CD4-positive, alpha-beta memory T cell (primary cell): Measurements from ENCODE around the gene TLR7. TPM values are rescaled to one million over a fixed set of nuclear protein-coding genes. Genes with fewer than 3 reads are reported as not detected.

Experiments
- CTCF ChIA-PET: fragments of 350-600 bp; sonication (Branson Sonifier 250); formaldehyde crosslinking; loops from one replicate; lab custom pipeline; 2021; ENCODE audit warnings: inconsistent platforms; ENCODE audit not compliant: partially characterized antibody; lab: Charles Lee
- POLR2A ChIA-PET: fragments of 350-600 bp; sonication (Branson Sonifier 250); formaldehyde crosslinking; loops from one replicate; lab custom pipeline; 2021; ENCODE audit not compliant: partially characterized antibody; lab: Charles Lee
- DNase-seq, 5 donors: peaks; one replicate each; pipeline versions ENCODE4 v3.0.0 to v3.0.0-alpha.2; 2020 to 2022; ENCODE audit warnings: mixed read lengths in 1 of 5
- H3K27ac ChIP-seq: one replicate; pipeline ENCODE4 v1.7.0; 2013; ENCODE audit warnings: low read depth, low read length
- H3K27me3 ChIP-seq: 2 replicates; pipeline ENCODE4 v1.7.0; 2013; ENCODE audit warnings: mild to moderate bottlenecking, low read length, moderate library complexity; ENCODE audit not compliant: insufficient read depth
- H3K36me3 ChIP-seq: 2 replicates; pipeline ENCODE4 v1.7.0; 2013; ENCODE audit warnings: mild to moderate bottlenecking, low read length, moderate library complexity; ENCODE audit not compliant: insufficient read depth
- H3K4me1 ChIP-seq: 2 replicates; pipeline ENCODE4 v1.7.0; 2013; ENCODE audit warnings: mild to moderate bottlenecking, low read length, moderate library complexity; ENCODE audit not compliant: insufficient read depth
- H3K4me3 ChIP-seq, 2 donors: one replicate each; pipeline ENCODE4 v1.7.0; 2013; ENCODE audit warnings: low read length in 2 of 2, mild to moderate bottlenecking in 1 of 2
- H3K9me3 ChIP-seq, 2 donors: one replicate each; pipeline ENCODE4 v1.7.0; 2013; ENCODE audit warnings: low read length in 2 of 2, control low read depth in 1 of 2; ENCODE audit not compliant: control insufficient read depth in 1 of 2
- H3K27ac Mint-ChIP-seq, 7 donors: one replicate each; pipeline ENCODE4 v1.8.0; 2020 to 2021; ENCODE audit warnings: mixed read lengths in 7 of 7, mild to moderate bottlenecking in 6 of 7, inconsistent platforms in 3 of 7, moderate library complexity in 3 of 7
- H3K27me3 Mint-ChIP-seq, 2 donors: one replicate each; pipeline ENCODE4 v1.8.0; 2020 to 2021; ENCODE audit warnings: mixed read lengths in 2 of 2
- H3K36me3 Mint-ChIP-seq, 2 donors: one replicate each; pipeline ENCODE4 v1.8.0; 2020 to 2021; ENCODE audit warnings: mixed read lengths in 2 of 2, inconsistent platforms in 1 of 2, mild to moderate bottlenecking in 1 of 2
- H3K4me1 Mint-ChIP-seq, 4 donors: one replicate each; pipeline ENCODE4 v1.8.0; 2020 to 2021; ENCODE audit warnings: mixed read lengths in 4 of 4, mild to moderate bottlenecking in 1 of 4
- H3K4me3 Mint-ChIP-seq, 8 donors: one replicate each; pipeline ENCODE4 v1.8.0; 2020 to 2021; ENCODE audit warnings: mixed read lengths in 8 of 8, mild to moderate bottlenecking in 7 of 8, moderate library complexity in 6 of 8, inconsistent platforms in 3 of 8
- H3K9me3 Mint-ChIP-seq, 8 donors: one replicate each; pipeline ENCODE4 v1.8.0; 2020 to 2021; ENCODE audit warnings: mixed read lengths in 8 of 8, mild to moderate bottlenecking in 5 of 8, inconsistent platforms in 3 of 8, moderate library complexity in 1 of 8
- intact Hi-C: fragments of 100-400 bp; cut with micrococcal nuclease; formaldehyde crosslinking; loops from one replicate; pipeline ENCODE4 v1.15.1; 2023
- polyA plus RNA-seq, 2 donors: library from polyadenylated mRNA; unstranded; fragments of 300-500 nt; fragmentation: Illumina TruSeq; gene quantifications; one replicate each; pipeline ENCODE4 v1.2.3, GENCODE V29; 2021
- total RNA-seq, 2 experiments: library from RNA; stranded (reverse); gene quantifications; one replicate each; pipeline ENCODE4 v1.2.3, GENCODE V29; 2021

The TLR7 gene
- total and polyA plus RNA-seq, 4 experiments from 2014 or later = 0.06 to 0.16 TPM; not detected in 2

GRCh38 chrX:12890467-12890866 lies 23.6 kb downstream of the TLR7 start:
- no peaks in the 10 kb centered on the region for H3K9me3 Mint-ChIP-seq
- peak in 1 of 5 donors; percentile 37 for DNase-seq
- H3K4me1 Mint-ChIP-seq = peaks cover 0 to 4% (median 2%) of the 10 kb centered on the region in 4 donors
- Histone ChIP-seq H3K27ac (no peak overlapping the region), H3K36me3 (no peaks in the 10 kb centered on the region), H3K9me3 (no peaks in the 10 kb centered on the region), H3K27me3 (no peaks in the 10 kb centered on the region), H3K4me3 (no peak overlapping the region), H3K4me1 (no peaks in the 10 kb centered on the region)
- ChIA-PET POLR2A (no interaction called here), CTCF (interaction anchor here (1.4 to 1.7 kb wide), 2 partner anchors 10 to 76 kb away, joined by 4 read pairs; no protein-coding TSS in a partner anchor)
- H3K4me3 Mint-ChIP-seq = peak overlapping the region in 1 of 8 donors; percentile 7
- no peaks in the 10 kb centered on the region for H3K36me3 Mint-ChIP-seq
- peaks cover 0 to 3% of the 10 kb centered on the region in 2 donors for H3K27me3 Mint-ChIP-seq
- H3K27ac Mint-ChIP-seq = peak overlapping the region in 1 of 7 donors; percentile 70
- intact Hi-C loops = loop anchor here (5.0 to 10.0 kb wide), 2 partner anchors 188 to 1746 kb away; no protein-coding TSS in a partner anchor

DNA sequence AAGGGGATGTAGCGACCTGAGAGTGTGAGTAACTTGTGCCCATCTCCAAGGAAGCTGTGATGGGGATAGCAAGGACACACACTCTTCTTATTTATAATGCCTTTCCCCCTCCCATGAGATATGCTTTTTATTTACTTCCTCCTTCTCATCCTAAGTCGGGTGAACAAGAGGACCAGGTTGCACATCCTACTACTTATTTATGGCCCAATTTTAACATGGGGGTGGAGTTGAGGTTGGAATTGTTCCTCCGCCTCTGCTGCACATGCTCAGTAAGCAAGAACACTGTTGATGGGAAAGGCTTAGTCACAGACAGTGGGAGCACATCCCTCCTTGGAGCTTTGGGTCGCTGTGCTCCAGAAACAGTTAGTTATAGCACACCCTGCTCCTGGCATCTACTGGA lies 24.3 kb downstream of the TLR7 start:
- Histone ChIP-seq H3K27me3 (no peaks in the 10 kb centered on the region), H3K9me3 (no peaks in the 10 kb centered on the region), H3K4me3 (no peak overlapping the region), H3K4me1 (no peaks in the 10 kb centered on the region), H3K27ac (no peak overlapping the region), H3K36me3 (no peaks in the 10 kb centered on the region)
- Mint-ChIP-seq H3K27ac (peak overlapping the region in 1 of 7 donors; percentile 70), H3K9me3 (no peaks in the 10 kb centered on the region), H3K4me3 (no peak overlapping the region), H3K4me1 (peaks cover 0 to 4% (median 2%) of the 10 kb centered on the region in 4 donors), H3K36me3 (no peaks in the 10 kb centered on the region), H3K27me3 (peaks cover 0 to under 1% of the 10 kb centered on the region in 2 donors)
- no peak for DNase-seq
- POLR2A ChIA-PET = no interaction called here
- intact Hi-C loops = loop anchor here (5.0 to 10.0 kb wide), 2 partner anchors 189 to 1746 kb away; no protein-coding TSS in a partner anchor
- CTCF ChIA-PET = interaction anchor here (1.4 to 1.7 kb wide), 2 partner anchors 9 to 77 kb away, joined by 4 read pairs; no protein-coding TSS in a partner anchor

- Histone ChIP-seq H3K36me3 (no peaks in the 10 kb centered on the region), H3K4me1 (no peaks in the 10 kb centered on the region), H3K27ac (no peak overlapping the region), H3K9me3 (no peaks in the 10 kb centered on the region), H3K4me3 (no peak overlapping the region), H3K27me3 (no peaks in the 10 kb centered on the region)
- Mint-ChIP-seq H3K36me3 (no peaks in the 10 kb centered on the region), H3K9me3 (no peaks in the 10 kb centered on the region), H3K27ac (peak overlapping the region in 1 of 7 donors; percentile 54), H3K4me3 (no peak overlapping the region), H3K27me3 (no peaks in the 10 kb centered on the region), H3K4me1 (peaks cover 0 to 4% (median 2%) of the 10 kb centered on the region in 4 donors)
- CTCF ChIA-PET = interaction anchor here (1.0 kb wide), 1 partner anchor 9 kb away, joined by 4 read pairs; no protein-coding TSS in a partner anchor
- POLR2A ChIA-PET = no interaction called here
- intact Hi-C loops = loop anchor here (5.0 to 10.0 kb wide), 2 partner anchors 190 to 1747 kb away; no protein-coding TSS in a partner anchor
- no peak for DNase-seq
Measured at GRCh38 chrX:12891915-12892506, 25.1 kb downstream of the TLR7 start.

- POLR2A ChIA-PET = no interaction called here
- Histone ChIP-seq H3K27ac (no peak overlapping the region), H3K27me3 (no peaks in the 10 kb centered on the region), H3K9me3 (no peaks in the 10 kb centered on the region), H3K36me3 (no peaks in the 10 kb centered on the region), H3K4me1 (no peaks in the 10 kb centered on the region), H3K4me3 (no peak overlapping the region)
- Mint-ChIP-seq H3K9me3 (no peaks in the 10 kb centered on the region), H3K27ac (no peak overlapping the region), H3K36me3 (no peaks in the 10 kb centered on the region), H3K4me1 (peaks cover 0 to 4% (median 2%) of the 10 kb centered on the region in 4 donors), H3K4me3 (no peak overlapping the region), H3K27me3 (no peaks in the 10 kb centered on the region)
- DNase-seq = no peak
- CTCF ChIA-PET = interaction anchor here (0.9 to 2.7 kb wide), 4 partner anchors 8 to 78 kb away, joined by 3 to 17 read pairs (median 4); no protein-coding TSS in a partner anchor
- intact Hi-C loops = loop anchor here (5.0 to 10.0 kb wide), 2 partner anchors 190 to 1748 kb away; no protein-coding TSS in a partner anchor
Measured at GRCh38 chrX:12892716-12893115, 25.8 kb downstream of the TLR7 start.

DNA sequence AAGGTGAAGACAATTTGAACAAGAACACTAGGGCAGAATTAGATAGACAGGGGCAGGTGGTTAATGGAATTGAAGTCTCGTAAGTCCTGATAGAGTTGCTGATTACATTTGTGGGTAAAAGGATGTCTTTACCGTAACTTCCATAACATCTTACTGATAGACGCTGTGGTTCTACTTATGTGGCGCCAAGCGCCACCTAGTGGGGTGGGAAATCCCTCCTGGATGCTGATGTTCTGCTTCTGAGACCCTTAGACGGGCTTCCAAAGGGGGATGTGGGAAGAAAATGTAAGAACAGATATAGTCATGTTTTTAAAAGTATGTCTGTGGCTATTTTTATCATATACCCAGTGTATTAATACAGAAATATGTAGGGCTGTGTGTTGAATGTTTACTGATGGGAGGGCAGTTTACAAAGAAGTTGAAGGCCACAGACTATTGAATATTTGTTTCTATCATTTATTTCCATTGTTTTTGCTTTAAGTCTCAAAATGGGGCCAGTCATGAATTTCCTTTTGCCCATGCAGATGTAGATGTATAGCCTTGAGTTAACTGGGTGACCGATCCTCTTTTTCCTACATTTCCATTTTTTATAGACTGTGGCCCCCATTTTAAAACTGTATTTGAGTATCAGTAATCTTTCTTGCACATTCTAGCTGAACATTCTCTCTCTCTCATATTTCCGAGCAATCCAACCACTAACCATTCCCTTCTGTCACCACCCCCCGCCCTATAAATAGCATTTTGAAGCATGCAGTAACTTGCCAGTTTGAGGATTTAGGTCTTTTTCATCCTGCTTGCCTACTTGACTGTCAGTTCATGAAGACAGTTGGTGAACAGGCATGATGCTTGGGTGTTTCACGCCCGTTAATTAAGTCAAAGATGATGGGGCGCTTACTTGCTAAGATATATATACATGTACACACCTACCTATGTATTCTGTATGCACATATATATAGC lies 27.5 kb downstream of the TLR7 start:
- H3K4me1 ChIP-seq = no peaks in the 10 kb centered on the region
- Mint-ChIP-seq H3K4me3 (no peak overlapping the region), H3K27ac (peak overlapping the region in 1 of 7 donors; percentile 16), H3K27me3 (no peaks in the 10 kb centered on the region), H3K4me1 (peaks cover 0 to 4% (median 2%) of the 10 kb centered on the region in 4 donors), H3K9me3 (no peaks in the 10 kb centered on the region), H3K36me3 (no peaks in the 10 kb centered on the region)
- H3K27ac ChIP-seq = no peak overlapping the region
- POLR2A ChIA-PET = no interaction called here
- intact Hi-C loops = loop anchor here (1.0 to 10.0 kb wide), 3 partner anchors 80 to 1750 kb away; no protein-coding TSS in a partner anchor
- H3K36me3 ChIP-seq = no peaks in the 10 kb centered on the region
- peak in 4 of 5 donors; percentile 16 to 45 (median 28) for DNase-seq
- H3K27me3 ChIP-seq = no peaks in the 10 kb centered on the region
- H3K9me3 ChIP-seq = no peaks in the 10 kb centered on the region
- CTCF ChIA-PET = interaction anchor here (2.7 kb wide), 1 partner anchor 80 kb away, joined by 17 read pairs; no protein-coding TSS in a partner anchor
- H3K4me3 ChIP-seq = no peak overlapping the region

DNA sequence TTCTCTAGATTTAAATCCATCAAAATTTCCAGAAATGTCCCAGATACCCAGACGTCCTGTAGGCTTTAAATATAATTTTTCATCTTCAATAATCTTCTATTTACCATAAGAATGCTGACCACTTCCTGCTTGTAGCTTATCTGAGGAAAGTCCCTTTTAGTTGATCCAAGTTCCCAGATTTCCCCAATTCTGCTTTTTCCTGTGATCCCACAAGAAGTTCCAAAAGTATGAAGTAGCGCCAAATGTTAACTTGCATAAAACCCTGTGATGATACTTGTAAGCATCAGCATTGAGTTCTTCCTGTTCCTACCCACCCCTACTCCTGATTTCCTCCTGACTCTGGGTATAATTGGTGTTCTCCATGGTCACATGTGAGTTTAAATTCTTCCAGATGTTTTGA lies 29.0 kb downstream of the TLR7 start:
- H3K4me3 Mint-ChIP-seq = no peak overlapping the region
- Histone ChIP-seq H3K27me3 (no peaks in the 10 kb centered on the region), H3K9me3 (no peaks in the 10 kb centered on the region), H3K4me1 (no peaks in the 10 kb centered on the region), H3K27ac (no peak overlapping the region), H3K36me3 (no peaks in the 10 kb centered on the region), H3K4me3 (no peak overlapping the region)
- H3K27ac Mint-ChIP-seq = no peak overlapping the region
- ChIA-PET CTCF (interaction anchor here (2.3 kb wide), 1 partner anchor 81 kb away, joined by 9 read pairs; no protein-coding TSS in a partner anchor), POLR2A (no interaction called here)
- no peaks in the 10 kb centered on the region for H3K36me3 Mint-ChIP-seq
- H3K4me1 Mint-ChIP-seq = peaks cover 0 to 4% (median 2%) of the 10 kb centered on the region in 4 donors
- no peaks in the 10 kb centered on the region for H3K9me3 Mint-ChIP-seq
- intact Hi-C loops = loop anchor here (10.0 kb wide), 1 partner anchor 1751 kb away; no protein-coding TSS in a partner anchor
- DNase-seq = no peak
- H3K27me3 Mint-ChIP-seq = no peaks in the 10 kb centered on the region
